ENCODE measurements around the gene VGLL3.

VGLL3 gene

DNA sequence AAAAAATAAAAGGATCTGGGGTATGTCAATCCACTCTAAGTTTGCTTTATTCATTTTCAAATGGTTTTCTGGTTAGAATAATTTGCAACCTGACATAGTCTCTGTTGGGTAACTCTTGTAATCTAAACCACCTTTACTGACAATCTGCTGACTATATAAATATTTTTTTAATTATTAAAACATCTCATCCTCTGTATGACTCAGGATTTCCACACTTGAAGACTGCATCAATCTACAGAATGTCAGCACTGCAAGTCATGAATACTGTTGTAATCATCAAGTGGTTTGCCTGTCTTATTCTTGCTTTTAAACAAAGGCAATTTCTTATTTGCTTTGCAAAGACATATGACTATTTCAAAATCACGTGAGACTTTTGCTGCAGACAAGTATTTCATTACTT lies 42.1 kb downstream of the VGLL3 start:
- DNase-seq: no peak

GRCh38 chr3:86942206-86942605 lies 48.7 kb downstream of the VGLL3 start:
- DNase-seq: no peak

GRCh38 chr3:86938416-86939105 lies 52.4 kb downstream of the VGLL3 start:
- no peak for DNase-seq

DNA sequence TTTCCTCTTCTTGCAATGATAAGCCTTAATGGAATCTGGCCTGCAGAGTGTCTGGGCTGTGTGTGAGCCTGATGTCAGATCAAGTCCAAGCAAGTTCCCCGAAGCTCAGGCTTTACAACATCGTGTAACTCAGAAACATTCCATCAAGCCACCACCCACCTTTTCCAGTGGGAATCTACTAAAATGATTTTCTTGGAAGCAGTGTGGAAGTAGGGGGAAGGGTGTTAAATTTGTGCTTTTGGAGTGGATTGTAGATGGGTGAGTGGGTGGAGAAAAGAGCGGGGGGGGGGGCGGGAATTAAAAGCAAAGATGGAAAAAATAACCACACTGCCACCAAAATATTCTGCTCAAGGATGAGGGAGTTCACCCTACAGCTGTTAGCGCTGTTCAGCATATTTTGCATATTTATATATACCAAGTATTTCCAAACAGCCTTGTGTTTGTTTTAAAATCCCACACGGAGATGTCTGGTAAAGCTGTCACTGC lies 53.6 kb downstream of the VGLL3 start:
- no peak for DNase-seq

DNA sequence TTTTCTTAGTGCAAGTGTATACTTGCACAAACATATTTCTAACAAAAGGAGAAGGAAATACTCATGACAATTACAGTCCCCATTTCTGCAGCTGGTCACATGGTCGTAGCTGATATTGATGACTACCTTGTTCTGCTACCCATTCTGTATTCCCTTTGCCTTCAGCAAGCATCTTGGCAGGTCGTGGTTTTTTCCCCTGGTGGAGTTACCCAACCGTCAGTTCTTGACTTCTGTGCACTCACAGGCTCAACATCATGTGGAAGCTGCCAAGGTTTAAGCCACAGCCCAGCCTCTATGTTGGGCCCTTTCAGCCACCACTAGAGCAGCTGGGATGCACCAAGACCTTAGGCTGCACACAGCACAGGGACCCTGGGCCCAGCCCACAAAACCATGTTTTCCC lies 56.1 kb downstream of the VGLL3 start:
- no peak for DNase-seq

- DNase-seq: no peak
These were observed 60.1 kb downstream of the VGLL3 start for GRCh38 chr3:86930831-86931230.

DNA sequence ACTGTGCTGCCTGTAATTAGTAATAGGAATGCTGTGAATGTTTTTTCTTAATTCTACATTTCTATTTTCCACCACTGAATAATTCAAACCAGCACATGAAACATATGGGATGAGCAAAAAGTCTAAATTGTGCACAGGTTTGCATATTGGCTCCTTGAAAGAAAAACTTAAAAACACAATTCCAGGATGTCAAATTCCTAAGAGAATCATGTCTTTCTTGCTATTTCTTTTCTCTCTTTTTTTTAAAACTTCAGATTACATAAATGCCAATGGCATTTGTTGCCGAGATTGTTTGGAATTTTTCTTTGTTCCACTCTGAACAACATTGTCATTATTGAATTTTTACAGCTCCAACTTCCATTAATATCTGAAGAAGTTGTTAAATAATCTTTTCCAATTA lies 60.8 kb downstream of the VGLL3 start:
- DNase-seq: no peak

GRCh38 chr3:86929046-86929445 lies 61.9 kb downstream of the VGLL3 start:
- no peak for DNase-seq

DNA sequence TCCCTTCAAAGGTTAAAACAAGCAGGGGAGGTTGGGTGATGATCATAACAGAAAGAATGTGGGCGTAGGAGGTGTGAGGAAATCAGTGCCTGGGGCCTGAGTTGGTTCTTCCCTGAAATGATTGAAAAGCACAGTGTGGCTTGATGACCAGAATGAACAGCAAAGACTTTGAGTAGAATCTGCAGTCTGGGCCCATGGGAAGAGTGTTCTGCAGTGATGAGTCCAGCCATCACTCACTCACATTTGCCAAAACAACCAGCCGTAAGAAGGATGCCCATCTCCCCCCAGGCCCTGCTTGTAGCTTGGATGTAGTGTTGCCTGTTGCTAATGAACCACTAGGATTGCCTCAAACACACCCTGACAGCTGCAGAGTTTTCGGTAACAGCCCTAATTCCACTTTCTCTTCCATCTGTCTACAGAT lies 67.9 kb downstream of the VGLL3 start:
- DNase-seq: no peak

GRCh38 chr3:86921971-86922680 lies 68.8 kb downstream of the VGLL3 start:
- no peak for DNase-seq

GRCh38 chr3:86914670-86915069 lies 76.3 kb downstream of the VGLL3 start:
- no peak for DNase-seq

DNA sequence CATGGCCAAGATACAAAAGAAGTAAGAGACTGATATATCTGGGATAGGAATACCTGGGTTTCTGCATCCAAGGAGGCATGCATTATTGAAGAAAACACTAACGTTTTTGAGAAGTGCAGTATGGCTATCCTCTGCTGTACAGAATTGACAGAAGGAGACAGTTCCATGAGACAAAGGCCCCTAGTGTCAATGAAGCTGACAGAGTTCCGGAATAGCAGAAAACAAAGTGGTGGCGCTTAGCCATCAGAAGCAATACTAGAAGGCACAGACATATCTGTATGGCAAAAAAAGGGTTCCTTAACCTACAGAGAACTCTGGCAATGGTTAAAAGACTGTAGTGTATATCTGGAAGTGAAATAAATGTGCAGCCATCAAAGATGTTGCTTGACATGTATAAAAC lies 77.8 kb downstream of the VGLL3 start:
- DNase-seq: no peak

- no peak for DNase-seq
These were observed 95.7 kb downstream of the VGLL3 start for GRCh38 chr3:86895202-86895601.

DNA sequence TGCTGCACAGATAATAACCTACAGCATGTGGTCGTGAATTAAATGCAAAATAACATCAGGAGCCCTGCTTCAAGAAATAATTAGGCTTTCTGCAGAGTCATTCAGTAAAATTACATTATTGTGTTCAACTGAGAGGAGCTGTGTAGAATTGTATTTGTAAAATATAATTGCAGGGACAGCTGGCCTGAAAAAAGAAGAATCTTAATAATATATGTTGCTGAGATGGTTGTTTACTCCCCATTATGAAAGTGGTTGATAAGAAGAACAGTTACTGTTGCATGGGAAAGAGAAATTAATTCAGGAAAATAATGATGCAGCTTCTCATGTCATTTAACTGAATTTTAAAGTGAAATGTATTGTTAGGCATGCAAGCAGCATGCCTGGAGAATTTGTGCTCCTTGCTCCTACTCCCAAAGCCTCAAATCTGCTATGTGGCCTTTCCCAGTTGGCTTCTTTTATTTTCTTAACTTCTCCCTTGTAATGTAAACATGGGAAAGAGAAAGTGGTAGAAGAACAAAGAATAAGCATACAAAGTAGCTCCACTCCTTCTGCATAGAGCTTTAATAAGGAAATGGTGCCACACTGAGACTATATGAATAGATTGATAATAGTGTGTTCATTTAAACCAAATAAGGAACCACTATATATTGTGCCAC lies 100.1 kb downstream of the VGLL3 start:
- peak; percentile 77 for DNase-seq
